SU-DHL-6 (cell line): ENCODE data around the gene MARCHF10.

Experiments
- CTCF ChIP-seq: fragments of 200-600 bp; sonication (generic); IDR thresholded peaks from one replicate; pipeline ENCODE4 v1.5.1; 2017; ENCODE audit warnings: antibody characterized with exemption, mild to moderate bottlenecking, low read length, moderate library complexity; ENCODE audit not compliant: insufficient read depth, poor library complexity, severe bottlenecking
- EZH2phosphoT487 ChIP-seq: fragments of 200-600 bp; sonication (generic), shearing (Covaris generic); conservative IDR thresholded peaks from 2 replicates; pipeline ENCODE4 v1.6.1; 2018; ENCODE audit warnings: mild to moderate bottlenecking, antibody characterized with exemption, low read length, moderate library complexity, mixed read lengths

- TF ChIP-seq CTCF: no peak
- TF ChIP-seq EZH2phosphoT487: no peak
Measured at GRCh38 chr17:62848334-62848733, 40.2 kb upstream of the MARCHF10 start.
